ENCODE data around the gene PA2G4. TPM values are rescaled to one million over a fixed set of nuclear protein-coding genes. Genes with fewer than 3 reads are reported as not detected.
A peak's percentile ranks its signal among the peaks of the same experiment; 100 is the strongest.

The PA2G4 gene
- total and polyA plus RNA-seq, 2 donors (not counting 1 experiment from before 2014, with no cell fraction given), result 92.2 to 202 TPM

- H3K4me2 ChIP-seq (ENCODE audit: extremely low read depth, insufficient read depth, low read length), result peak overlapping the region; percentile 92
- H3K9me3 ChIP-seq (ENCODE audit: control insufficient read depth, insufficient read depth, low read depth, low read length), result no peaks in the 10 kb centered on the region
- peak overlapping the region; percentile 80 for H3K27ac ChIP-seq (ENCODE audit: insufficient read depth, low read length)
- peaks cover 11% of the 10 kb centered on the region for H3K4me1 ChIP-seq (ENCODE audit: control insufficient read depth, extremely low read depth, insufficient read depth, low read length)
- no peaks in the 10 kb centered on the region for H4K20me1 ChIP-seq (ENCODE audit: control insufficient read depth, extremely low read depth, insufficient read depth, low read length)
- H3K9ac ChIP-seq (ENCODE audit: insufficient read depth, low read length), result peak overlapping the region; percentile 54
- no peak overlapping the region for H2AFZ ChIP-seq (ENCODE audit: low read length)
- DNase-seq (ENCODE audit: low read depth in 2 of 2), result peak; percentile 30 to 51
- peaks cover 25% of the 10 kb centered on the region for H3K79me2 ChIP-seq (ENCODE audit: control insufficient read depth, insufficient read depth, low read length)
- no peaks in the 10 kb centered on the region for H3K27me3 ChIP-seq (ENCODE audit: control insufficient read depth, insufficient read depth, low read length)
- H3K4me3 ChIP-seq (replicated peaks in 1 of 4; ENCODE audit: control extremely low read depth in 1 of 4, insufficient read depth in 1 of 4, low read depth in 3 of 4, low read length in 4 of 4), result peak overlapping the region; percentile 77 to 97 (median 86)
- TF ChIP-seq EZH2 (IDR thresholded peaks at IDR 0.05; ENCODE audit: low read length, missing control alignments) (no peak), CTCF (conservative IDR thresholded peaks at IDR 0.05 in 1 of 2, IDR thresholded peaks at IDR 0.05 in 1 of 2; ENCODE audit: low read depth in 1 of 2, low read length in 2 of 2) (no peak)
- H3K36me3 ChIP-seq (ENCODE audit: control insufficient read depth, insufficient read depth, low read length), result peaks cover 25% of the 10 kb centered on the region
Observed at GRCh38 chr12:56129206-56129941, 25.0 kb downstream of the PA2G4 start.

GRCh38 chr12:56129942-56130495 lies 25.7 kb downstream of the PA2G4 start:
- no peak overlapping the region for H3K27ac ChIP-seq (ENCODE audit: insufficient read depth, low read length)
- H3K79me2 ChIP-seq (ENCODE audit: control insufficient read depth, insufficient read depth, low read length), result peaks cover 25% of the 10 kb centered on the region
- peak overlapping the region; percentile 77 to 97 (median 86) for H3K4me3 ChIP-seq (replicated peaks in 1 of 4; ENCODE audit: control extremely low read depth in 1 of 4, insufficient read depth in 1 of 4, low read depth in 3 of 4, low read length in 4 of 4)
- no peak overlapping the region for H3K9ac ChIP-seq (ENCODE audit: insufficient read depth, low read length)
- peak overlapping the region; percentile 92 for H3K4me2 ChIP-seq (ENCODE audit: extremely low read depth, insufficient read depth, low read length)
- peaks cover 11% of the 10 kb centered on the region for H3K4me1 ChIP-seq (ENCODE audit: control insufficient read depth, extremely low read depth, insufficient read depth, low read length)
- no peak overlapping the region for H2AFZ ChIP-seq (ENCODE audit: low read length)
- no peak for DNase-seq (ENCODE audit: low read depth in 2 of 2)
- H4K20me1 ChIP-seq (ENCODE audit: control insufficient read depth, extremely low read depth, insufficient read depth, low read length), result no peaks in the 10 kb centered on the region
- H3K27me3 ChIP-seq (ENCODE audit: control insufficient read depth, insufficient read depth, low read length), result no peaks in the 10 kb centered on the region
- TF ChIP-seq EZH2 (IDR thresholded peaks at IDR 0.05; ENCODE audit: low read length, missing control alignments) (no peak), CTCF (conservative IDR thresholded peaks at IDR 0.05 in 1 of 2, IDR thresholded peaks at IDR 0.05 in 1 of 2; ENCODE audit: low read depth in 1 of 2, low read length in 2 of 2) (no peak)
- no peaks in the 10 kb centered on the region for H3K9me3 ChIP-seq (ENCODE audit: control insufficient read depth, insufficient read depth, low read depth, low read length)
- peaks cover 25% of the 10 kb centered on the region for H3K36me3 ChIP-seq (ENCODE audit: control insufficient read depth, insufficient read depth, low read length)

- TF ChIP-seq EZH2 (IDR thresholded peaks at IDR 0.05; ENCODE audit: low read length, missing control alignments), result no peak
- no peak for TF ChIP-seq CTCF (conservative IDR thresholded peaks at IDR 0.05 in 1 of 2, IDR thresholded peaks at IDR 0.05 in 1 of 2; ENCODE audit: low read depth in 1 of 2, low read length in 2 of 2)
- Histone ChIP-seq H3K36me3 (ENCODE audit: control insufficient read depth, insufficient read depth, low read length) (peaks cover 27% of the 10 kb centered on the region), H4K20me1 (ENCODE audit: control insufficient read depth, extremely low read depth, insufficient read depth, low read length) (no peaks in the 10 kb centered on the region), H3K4me3 (replicated peaks in 1 of 4; ENCODE audit: control extremely low read depth in 1 of 4, insufficient read depth in 1 of 4, low read depth in 3 of 4, low read length in 4 of 4) (peak overlapping the region in 1 of 4 experiments; percentile 4), H3K4me1 (ENCODE audit: control insufficient read depth, extremely low read depth, insufficient read depth, low read length) (peaks cover 11% of the 10 kb centered on the region), H2AFZ (ENCODE audit: low read length) (no peak overlapping the region), H3K27ac (ENCODE audit: insufficient read depth, low read length) (no peak overlapping the region), H3K79me2 (ENCODE audit: control insufficient read depth, insufficient read depth, low read length) (peaks cover 25% of the 10 kb centered on the region), H3K9me3 (ENCODE audit: control insufficient read depth, insufficient read depth, low read depth, low read length) (no peaks in the 10 kb centered on the region), H3K9ac (ENCODE audit: insufficient read depth, low read length) (no peak overlapping the region), H3K4me2 (ENCODE audit: extremely low read depth, insufficient read depth, low read length) (no peak overlapping the region), H3K27me3 (ENCODE audit: control insufficient read depth, insufficient read depth, low read length) (no peaks in the 10 kb centered on the region)
- DNase-seq (ENCODE audit: low read depth in 2 of 2), result no peak
Observed at GRCh38 chr12:56130876-56131275, 26.5 kb downstream of the PA2G4 start.
